ENCODE data around the gene KRT7.
"Not testable (repeated sequence)": the region's sequence is repeated elsewhere in the genome, so short reads cannot be mapped to it uniquely, and the experiment has no call there.

The KRT7 gene

DNA sequence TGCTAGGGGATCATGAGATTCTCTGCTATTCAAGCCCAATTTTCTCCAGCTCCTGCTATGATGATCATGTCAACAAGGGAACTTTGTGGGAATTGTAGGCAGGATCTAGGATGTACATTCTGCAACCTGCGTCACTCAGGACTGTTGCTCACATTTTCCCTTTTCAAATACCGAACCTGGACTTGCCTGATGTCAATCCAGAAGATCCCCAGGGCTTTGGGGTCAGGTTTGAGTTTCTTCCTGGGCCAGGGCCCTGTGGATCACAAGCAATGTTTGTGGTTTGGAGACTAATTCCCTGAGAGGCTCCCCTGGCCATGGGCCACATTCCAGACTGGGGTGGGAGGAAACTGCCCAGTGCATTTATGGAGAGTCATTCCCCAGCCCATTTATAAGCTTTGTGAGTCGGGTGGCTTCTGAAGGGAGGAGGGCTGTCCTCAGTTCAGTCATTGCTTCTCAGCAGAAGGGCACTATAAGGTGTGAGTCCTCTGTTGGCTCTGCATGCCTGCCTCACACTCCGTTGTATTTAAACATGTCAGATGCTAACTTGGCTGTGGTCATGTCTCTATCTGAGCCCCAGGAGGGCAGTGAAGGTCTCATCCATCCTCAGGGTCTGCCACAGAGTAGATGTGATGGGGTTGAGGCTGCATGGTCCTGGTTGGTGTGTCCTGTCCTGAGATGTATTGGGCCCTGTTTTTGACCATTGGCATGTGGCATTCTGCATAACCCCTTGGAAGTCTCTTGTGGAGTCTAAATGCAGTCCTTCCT is 47.9 kb downstream of the KRT7 start:
- DNase-seq: no peak

DNA sequence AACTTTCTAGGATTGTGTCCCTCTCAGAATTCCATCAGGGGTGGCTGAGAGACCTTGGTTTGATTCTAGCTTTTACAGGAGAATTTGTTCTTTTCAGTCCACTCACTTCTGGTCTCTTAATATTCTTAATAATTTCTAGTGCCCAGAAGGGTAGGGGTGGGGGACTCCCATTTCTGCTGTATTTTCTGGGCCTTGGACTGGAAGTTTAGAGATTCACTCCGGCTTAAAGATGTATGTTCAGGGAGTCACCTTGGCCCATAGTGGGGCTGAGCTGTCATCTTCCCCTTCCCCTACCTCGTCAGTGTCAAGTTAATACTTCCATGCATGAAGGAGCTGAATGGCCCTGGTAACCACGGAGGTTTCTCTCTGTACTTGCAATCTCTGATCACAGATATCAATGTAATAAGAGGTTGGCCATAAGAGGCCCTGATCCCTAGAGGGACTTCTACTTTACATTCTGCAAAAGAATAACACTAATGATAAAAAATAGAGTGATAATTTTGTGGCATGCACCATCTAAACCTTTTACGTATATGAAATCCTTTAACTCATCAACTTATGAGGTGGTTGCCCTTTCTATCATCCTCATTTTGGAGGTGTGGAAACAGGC is 51.6 kb downstream of the KRT7 start:
- no peak for DNase-seq

DNA sequence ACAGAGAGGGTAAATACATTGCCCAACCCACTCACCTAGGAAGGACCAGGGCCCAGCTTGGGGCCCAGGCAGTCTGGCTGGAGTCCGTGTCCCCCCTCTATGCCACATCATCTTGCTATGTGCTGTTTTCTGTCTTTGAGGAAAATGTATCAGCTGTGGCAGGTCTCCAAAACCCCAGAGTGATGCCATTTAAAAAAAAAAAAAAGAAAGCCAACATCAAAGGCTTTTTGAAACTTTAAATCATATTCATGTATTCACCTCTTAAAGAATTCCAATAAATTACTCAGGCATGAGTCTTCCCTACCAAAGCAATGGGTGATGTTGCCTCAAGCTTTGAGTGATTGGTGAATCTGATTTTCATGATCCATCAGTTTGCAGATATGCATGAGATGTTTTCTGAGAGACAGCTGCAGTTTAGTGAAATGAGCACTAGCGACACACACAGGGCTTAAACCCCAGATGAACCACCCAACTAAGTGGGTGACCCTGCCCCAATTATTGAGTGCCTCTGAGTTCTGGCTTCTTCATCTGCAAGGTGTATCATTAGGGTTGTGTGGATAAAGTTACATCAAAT is 52.2 kb downstream of the KRT7 start:
- no peak for DNase-seq

DNA sequence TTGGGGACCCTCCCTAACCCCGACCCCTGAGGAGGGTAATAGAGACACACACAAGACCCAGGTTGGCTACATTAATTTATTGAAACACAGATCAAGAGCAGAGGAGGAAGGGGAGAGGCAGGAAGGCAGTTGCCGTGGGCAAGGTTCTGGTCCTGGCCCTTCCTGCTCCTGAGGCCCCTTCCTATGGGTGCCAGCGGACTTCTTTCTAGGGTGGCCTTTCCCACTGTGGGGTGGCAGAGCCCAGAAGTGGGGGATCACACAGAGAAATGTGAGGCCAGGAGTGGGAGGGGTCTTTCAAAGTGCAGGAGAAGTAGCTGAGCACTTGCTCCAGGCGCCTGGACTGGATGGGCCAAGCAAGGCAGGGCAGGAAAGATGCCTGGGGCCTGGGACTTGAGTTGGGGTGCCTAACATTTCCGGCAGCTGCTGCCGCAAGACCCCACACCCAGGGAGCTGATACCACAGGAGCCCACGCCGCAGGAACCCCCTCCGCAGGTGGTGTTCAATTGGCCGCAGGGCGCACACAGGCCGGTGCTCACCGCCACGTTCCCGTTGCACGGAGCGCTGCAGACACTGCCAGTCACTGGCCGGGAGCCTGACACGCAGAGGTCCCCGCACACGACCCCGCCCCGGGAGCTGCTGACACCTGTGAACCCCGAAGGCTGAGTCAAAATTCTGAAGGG is 52.9 kb downstream of the KRT7 start:
- no peak for DNase-seq

DNA sequence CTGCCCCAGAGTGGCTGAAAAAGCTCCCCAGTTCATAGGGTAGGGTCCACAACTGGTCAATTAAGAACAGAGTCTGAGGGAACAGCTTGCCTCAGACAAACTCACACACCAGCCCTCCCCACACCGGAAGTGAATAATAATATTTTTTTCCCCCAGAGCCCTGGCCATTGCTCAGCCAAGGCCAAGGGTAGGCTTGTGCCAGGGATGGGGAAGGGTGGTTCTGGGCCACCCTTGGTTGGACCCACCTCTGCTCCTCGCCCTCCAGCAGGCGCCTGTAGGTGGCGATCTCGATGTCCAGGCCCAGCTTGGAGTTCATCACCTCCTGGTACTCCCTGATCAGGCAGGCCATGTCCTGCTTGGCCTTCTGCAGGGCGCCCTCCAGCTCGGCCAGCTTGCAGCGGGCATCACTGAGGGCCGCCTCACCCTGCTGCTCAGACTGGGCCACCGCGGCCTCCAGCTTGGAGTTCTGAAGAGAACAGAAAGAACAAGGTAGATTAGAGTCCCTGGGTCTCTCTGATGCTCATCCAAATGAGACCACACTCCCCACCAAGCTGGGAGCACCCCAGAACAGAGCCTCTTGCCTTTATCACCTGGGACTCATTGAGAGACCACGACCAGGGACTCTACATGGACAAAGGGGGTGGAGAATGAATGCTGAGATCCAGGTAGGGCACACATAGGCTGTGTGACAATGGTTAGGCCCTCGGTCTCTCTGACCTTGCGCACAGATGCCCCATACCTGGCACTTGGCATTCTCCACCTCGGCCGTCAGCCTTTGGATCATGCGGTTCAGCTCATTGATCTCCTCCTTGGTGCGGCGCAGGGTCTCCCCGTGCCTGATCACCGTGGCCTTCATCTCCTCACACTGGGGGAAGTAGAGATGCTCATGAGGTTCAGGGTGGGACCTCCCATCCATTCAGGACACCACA is 54.1 kb downstream of the KRT7 start:
- not testable (repeated sequence) for DNase-seq

DNA sequence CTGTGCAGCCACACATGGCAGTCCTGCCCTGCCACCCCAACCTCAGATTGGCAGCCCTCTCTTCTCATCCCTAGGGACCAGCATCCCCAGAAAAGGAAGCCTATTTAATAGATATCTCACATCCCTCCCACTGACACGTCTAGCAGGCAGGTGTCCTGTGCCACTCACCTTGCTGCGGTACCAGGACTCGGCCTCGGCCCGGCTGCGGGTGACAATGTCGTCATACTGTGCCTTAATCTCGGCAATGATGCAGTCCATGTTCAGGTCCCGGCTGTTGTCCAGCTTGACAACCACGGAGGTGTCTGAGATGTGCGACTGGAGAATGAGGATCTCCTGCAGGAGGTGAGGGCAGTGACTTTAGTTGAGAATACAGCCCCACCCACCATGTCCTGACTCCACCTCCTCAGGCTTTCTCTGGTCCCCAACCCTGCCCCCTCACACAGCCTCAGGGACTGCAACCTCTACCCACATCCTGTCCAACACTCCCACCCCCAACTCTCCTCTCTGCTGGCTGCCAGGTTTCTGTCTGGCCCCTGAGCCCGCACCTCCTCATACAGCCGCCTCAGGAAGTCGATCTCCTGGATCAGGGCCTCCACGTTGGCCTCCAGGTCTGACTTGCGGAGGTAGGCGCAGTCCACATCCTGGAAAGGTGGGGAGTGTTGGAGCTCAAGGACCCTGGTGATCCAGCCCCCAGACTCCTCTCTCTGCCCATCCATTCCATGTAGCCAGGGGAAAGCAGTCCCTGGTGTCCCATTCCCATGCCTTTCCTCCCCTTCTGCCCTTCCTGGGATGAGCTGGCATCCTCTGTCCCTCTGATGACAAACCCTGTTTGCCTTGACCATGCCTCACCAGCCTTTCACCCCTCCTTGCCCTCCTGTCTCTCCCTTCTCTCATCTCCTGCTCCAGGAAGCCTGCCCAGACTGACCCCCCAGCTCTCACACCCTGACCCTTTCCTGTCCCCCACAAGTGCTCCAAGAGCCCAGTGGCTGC is 55.1 kb downstream of the KRT7 start:
- not testable (repeated sequence) for DNase-seq

DNA sequence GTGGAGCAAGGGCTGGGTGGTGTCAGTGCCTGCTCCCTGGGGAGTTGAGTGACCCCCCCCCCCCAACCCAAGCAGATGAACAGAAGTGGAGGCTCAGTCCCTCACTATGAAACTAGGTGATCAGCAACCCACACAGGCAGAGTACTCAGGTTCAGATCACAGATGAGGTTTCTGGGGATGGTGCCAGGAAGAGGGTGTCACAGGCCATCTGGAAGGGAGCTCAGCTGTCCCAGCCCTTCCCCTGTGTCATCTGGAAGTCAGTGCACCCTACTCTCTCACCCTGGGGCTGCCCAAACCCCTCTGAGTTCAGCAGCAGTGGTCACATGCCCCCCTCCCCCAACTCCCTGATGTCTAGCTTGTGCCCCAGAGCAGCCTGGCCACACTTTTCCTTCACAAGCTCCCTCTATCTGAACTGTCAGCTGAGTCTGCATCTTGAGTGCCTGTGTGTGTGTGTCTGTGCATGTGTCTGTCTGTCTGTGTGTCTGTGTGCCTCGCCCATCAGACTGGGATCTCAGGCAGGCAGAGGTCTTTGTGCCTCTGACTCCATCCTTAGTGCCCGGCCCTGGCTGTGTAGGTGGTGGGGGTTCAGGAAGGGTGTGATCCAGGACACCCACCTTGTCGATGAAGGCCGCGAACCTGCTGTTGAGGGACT is 57.6 kb downstream of the KRT7 start:
- not testable (repeated sequence) for DNase-seq

DNA sequence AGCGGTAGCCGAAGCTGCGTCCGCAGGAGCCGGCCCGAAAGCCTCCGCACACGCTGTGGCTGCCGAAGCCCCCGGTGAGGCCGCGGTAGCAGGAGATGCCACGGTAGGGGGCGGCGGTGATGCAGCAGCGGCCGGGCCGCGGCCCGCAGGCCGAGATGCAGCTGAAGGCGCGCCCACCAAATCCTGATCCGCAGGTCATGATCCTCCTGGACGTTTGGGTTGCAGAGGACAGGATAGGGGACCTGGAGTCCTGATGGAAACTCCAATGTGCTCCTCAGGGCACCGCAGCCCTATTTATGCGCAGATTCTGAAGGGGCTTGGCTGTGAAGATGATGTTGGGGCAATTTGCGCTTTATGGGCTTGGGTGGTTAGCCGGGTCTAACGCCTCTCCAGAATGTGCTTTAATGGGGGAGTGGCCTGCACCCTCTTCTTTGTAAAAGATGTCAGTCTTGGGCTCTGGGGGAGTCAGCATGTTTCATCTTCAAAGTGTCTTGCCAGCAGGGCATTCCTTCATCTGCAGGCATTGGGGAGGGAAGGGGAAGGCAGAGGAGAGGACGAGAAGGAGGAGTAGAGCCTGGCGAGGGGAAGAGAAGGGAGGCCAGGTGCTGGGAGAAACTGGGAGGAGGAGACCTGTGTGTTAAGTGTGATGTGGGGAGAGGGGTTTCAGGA is 58.4 kb downstream of the KRT7 start, which contains the start of gene KRT81:
TSS of gene KRT81 (minus strand) at position 268 of the 669 bp plus-strand sequence. CDS start at position 199, 69 bp downstream.
- DNase-seq: no peak

DNA sequence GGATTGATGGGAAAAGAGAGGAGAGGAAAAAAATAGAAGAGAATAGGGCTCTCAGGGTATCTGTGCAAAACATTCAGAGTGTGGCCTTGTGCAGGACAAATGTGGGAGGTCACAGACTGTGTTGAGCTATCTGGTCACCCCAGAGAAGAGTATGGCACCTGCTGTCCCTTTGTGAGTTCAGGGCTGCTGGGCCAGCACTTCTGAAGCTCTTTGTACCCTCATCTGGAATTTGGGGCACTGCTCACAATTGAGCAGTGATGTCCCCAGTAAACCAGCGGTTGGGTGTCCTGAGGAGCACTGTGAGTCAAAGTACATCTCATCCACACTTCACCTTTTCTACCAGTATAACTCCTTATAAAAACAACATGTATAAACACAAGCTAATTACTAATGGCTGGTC is 60.9 kb downstream of the KRT7 start:
- no peak for DNase-seq

DNA sequence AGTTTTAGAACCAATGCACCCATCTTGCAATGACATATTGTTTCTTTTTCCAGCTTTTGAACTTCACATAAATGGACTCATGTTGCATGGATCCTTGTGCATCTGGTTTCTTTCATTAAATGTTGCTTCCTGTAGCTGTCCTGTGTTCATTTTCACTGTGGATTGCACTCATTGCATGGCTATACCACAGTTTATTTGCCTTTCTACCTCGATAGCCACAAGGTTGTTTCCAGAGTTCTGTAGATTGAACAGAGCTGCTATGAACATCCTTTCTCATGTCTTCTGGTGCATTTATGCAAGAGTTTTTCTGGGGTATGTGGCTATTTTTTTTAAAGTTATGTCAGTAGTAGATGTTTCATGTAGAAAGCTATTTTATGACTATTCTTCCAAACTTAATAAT is 61.8 kb downstream of the KRT7 start:
- no peak for DNase-seq

DNA sequence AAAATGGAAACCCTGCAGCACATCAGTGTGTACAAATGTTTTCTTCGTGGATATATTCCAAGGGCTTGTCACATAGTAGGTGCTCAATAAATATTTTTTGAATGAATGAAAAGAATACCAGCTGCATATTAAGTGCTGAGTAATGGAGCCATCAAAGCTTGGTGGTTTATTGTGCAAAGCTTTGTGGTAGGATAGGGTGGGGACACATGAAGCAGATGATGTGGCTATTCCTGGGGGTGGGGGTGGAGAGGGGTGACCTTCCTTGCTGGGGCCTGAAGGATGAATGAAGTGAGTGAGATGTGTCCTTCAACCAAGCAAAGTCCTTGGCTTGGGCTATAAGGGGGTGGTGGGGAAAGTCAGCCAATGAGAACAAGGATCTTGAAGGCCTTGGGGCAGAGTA is 62.6 kb downstream of the KRT7 start:
- DNase-seq: no peak

DNA sequence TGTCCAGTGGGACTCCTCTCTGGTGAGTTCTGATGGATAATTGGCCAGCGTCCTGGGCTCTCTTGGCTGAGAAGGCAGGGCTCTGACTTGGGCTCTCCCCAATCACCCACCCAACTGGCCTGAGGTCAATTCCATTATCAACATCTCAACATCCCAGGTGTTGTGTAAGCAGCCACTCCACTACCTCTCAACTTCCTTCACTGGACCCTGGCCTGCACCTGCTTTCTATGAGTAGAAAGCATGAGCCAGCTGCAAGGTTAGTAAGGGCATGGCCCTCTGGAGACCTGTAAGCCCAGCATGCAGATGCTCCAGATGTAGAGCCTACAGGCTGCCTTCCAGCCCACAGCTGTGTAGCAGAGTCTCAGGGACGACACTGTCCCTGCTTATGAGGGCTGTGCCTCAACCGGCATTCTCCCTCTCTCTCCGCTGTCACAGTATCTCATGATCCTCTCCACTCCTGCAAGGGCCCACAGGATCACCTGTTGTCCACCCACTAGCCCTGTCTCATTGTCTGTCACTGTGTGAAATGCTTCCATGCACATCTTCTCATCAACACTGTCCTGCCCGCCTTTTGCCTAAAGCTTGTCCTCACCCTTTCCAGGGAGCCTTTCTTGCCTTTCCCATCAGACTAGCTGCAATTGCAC is 63.7 kb downstream of the KRT7 start:
- no peak for DNase-seq

Data from NCI-H526 (cell line).